Measurements from ENCODE around the gene SERPINB7.
A peak's percentile ranks its signal among the peaks of the same experiment; 100 is the strongest.

SERPINB7 gene

GRCh38 chr18:63836456-63836855, 61.2 kb downstream of the SERPINB7 start:
- no peak for DNase-seq (ENCODE audit: low read depth)
- no peak for TF ChIP-seq CTCF (IDR thresholded peaks at IDR 0.05; ENCODE audit: low read depth, low read length, missing control alignments)
- no peak overlapping the region for H3K4me3 ChIP-seq (ENCODE audit: low read depth, low read length)

GRCh38 chr18:63837590-63837989, 62.4 kb downstream of the SERPINB7 start:
- no peak overlapping the region for H3K4me3 ChIP-seq (ENCODE audit: low read depth, low read length)
- TF ChIP-seq CTCF (IDR thresholded peaks at IDR 0.05; ENCODE audit: low read depth, low read length, missing control alignments), result no peak
- DNase-seq (ENCODE audit: low read depth), result no peak

GRCh38 chr18:63843008-63843407, 67.8 kb downstream of the SERPINB7 start:
- H3K4me3 ChIP-seq (ENCODE audit: low read depth, low read length), result no peak overlapping the region
- no peak for DNase-seq (ENCODE audit: low read depth)
- no peak for TF ChIP-seq CTCF (IDR thresholded peaks at IDR 0.05; ENCODE audit: low read depth, low read length, missing control alignments)

- H3K4me3 ChIP-seq (ENCODE audit: low read depth, low read length), result no peak overlapping the region
- TF ChIP-seq CTCF (IDR thresholded peaks at IDR 0.05; ENCODE audit: low read depth, low read length, missing control alignments), result peak; percentile 41
- DNase-seq (ENCODE audit: low read depth), result no peak
Measured at GRCh38 chr18:63844254-63844653, 69.0 kb downstream of the SERPINB7 start.

- TF ChIP-seq CTCF (IDR thresholded peaks at IDR 0.05; ENCODE audit: low read depth, low read length, missing control alignments), result peak; percentile 53
Measured at GRCh38 chr18:63848159-63848558, 72.9 kb downstream of the SERPINB7 start.

GRCh38 chr18:63850020-63850419, 74.8 kb downstream of the SERPINB7 start:
- DNase-seq (ENCODE audit: low read depth), result no peak
- peak; percentile 39 for TF ChIP-seq CTCF (IDR thresholded peaks at IDR 0.05; ENCODE audit: low read depth, low read length, missing control alignments)
- no peak overlapping the region for H3K4me3 ChIP-seq (ENCODE audit: low read depth, low read length)

More at GRCh38 chr18:63848159-63848558, 72.9 kb downstream of the SERPINB7 start:
- H3K4me3 ChIP-seq (ENCODE audit: low read depth, low read length), result no peak overlapping the region
- DNase-seq (ENCODE audit: low read depth), result no peak

GRCh38 chr18:63850636-63851035, 75.4 kb downstream of the SERPINB7 start:
- no peak for DNase-seq (ENCODE audit: low read depth)
- H3K4me3 ChIP-seq (ENCODE audit: low read depth, low read length), result no peak overlapping the region
- no peak for TF ChIP-seq CTCF (IDR thresholded peaks at IDR 0.05; ENCODE audit: low read depth, low read length, missing control alignments)

Measured in GM12864 (cell line).